SK-N-SH (cell line): ENCODE measurements around the gene CUX1. TPM values are rescaled to one million over a fixed set of nuclear protein-coding genes. Genes with fewer than 3 reads are reported as not detected.

Experiments used
- CTCF ChIA-PET: fragments of 300-600, 350-600 bp; formaldehyde crosslinking; extraction: SDS; loops from one replicate; lab custom pipeline; 2021; lab: Yijun Ruan, JAX
- POLR2A ChIA-PET: fragments of 350-600 bp; sonication (Branson Sonifier 250); formaldehyde crosslinking; extraction: SDS; loops from one replicate; lab custom pipeline; 2020; ENCODE audit warnings: antibody characterized with exemption, inconsistent platforms; lab: Yijun Ruan, JAX
- DNase-seq: peaks from one replicate; pipeline ENCODE4 v3.0.0; 2012
- H2AFZ ChIP-seq: fragments of 200-600 bp; sonication (generic); 2 replicates; pipeline ENCODE4 v1.8.1; 2016; ENCODE audit warnings: antibody characterized with exemption, mild to moderate bottlenecking, low read depth
- H3F3A ChIP-seq: fragments of 200-600 bp; sonication (generic); replicated peaks from 2 replicates; pipeline ENCODE3; 2016; ENCODE audit warnings: antibody characterized with exemption, mild to moderate bottlenecking; ENCODE audit not compliant: insufficient read depth
- H3K27ac ChIP-seq, 2 experiments: fragments of 200-500 bp in 1 of 2; fragments of 200-600 bp in 1 of 2; sonication (Bioruptor generic) in 1 of 2; sonication (generic), shearing (Covaris generic) in 1 of 2; 2 replicates each; pipeline versions ENCODE4 v1.5.1 to v1.6.1; 2014 to 2016; ENCODE audit warnings: low read depth in 2 of 2, inconsistent platforms in 1 of 2, low read length in 1 of 2, mild to moderate bottlenecking in 1 of 2, mixed read lengths in 1 of 2
- H3K27me3 ChIP-seq: fragments of 200-600 bp; sonication (generic), shearing (Covaris generic); 2 replicates; pipeline ENCODE4 v1.6.1; 2016; ENCODE audit warnings: mixed run types; ENCODE audit not compliant: insufficient read depth
- H3K36me3 ChIP-seq, 2 experiments: fragments of 200-500 bp in 1 of 2; fragments of 200-600 bp in 1 of 2; sonication (Bioruptor generic) in 1 of 2; sonication (generic) in 1 of 2; replicated peaks in 1 of 2; 2 replicates each; pipeline versions ENCODE3 to v1.5.1; 2014 to 2016; ENCODE audit warnings: low read length in 1 of 2, mild to moderate bottlenecking in 1 of 2; ENCODE audit not compliant: insufficient read depth in 2 of 2, control insufficient read depth in 1 of 2
- H3K4me1 ChIP-seq, 2 experiments: fragments of 200-500 bp in 1 of 2; fragments of 200-600 bp in 1 of 2; sonication (Bioruptor generic) in 1 of 2; sonication (generic), shearing (Covaris generic) in 1 of 2; 2 replicates each; pipeline versions ENCODE4 v1.5.1 to v1.6.1; 2014 to 2016; ENCODE audit warnings: low read depth in 1 of 2, low read length in 1 of 2, mixed run types in 1 of 2; ENCODE audit not compliant: insufficient read depth in 2 of 2, control insufficient read depth in 1 of 2
- H3K4me2 ChIP-seq: fragments of 200-600 bp; sonication (generic), shearing (Covaris generic); 2 replicates; pipeline ENCODE4 v1.6.1; 2017; ENCODE audit warnings: mixed run types
- H3K4me3 ChIP-seq, 2 experiments: fragments of 200-500 bp in 1 of 2; fragments of 200-600 bp in 1 of 2; sonication (Bioruptor generic) in 1 of 2; sonication (generic), shearing (Covaris generic) in 1 of 2; 2 replicates each; pipeline versions ENCODE4 v1.5.1 to v1.8.1; 2014 to 2016; ENCODE audit warnings: low read depth in 2 of 2, inconsistent platforms in 1 of 2, low read length in 1 of 2, mild to moderate bottlenecking in 1 of 2, mixed read lengths in 1 of 2, moderate library complexity in 1 of 2
- H3K79me2 ChIP-seq: fragments of 200-600 bp; sonication (generic); 2 replicates; pipeline ENCODE4 v1.8.1; 2017; ENCODE audit warnings: mild to moderate bottlenecking; ENCODE audit not compliant: insufficient read depth
- H3K9ac ChIP-seq: fragments of 200-600 bp; sonication (generic); 2 replicates; pipeline ENCODE4 v1.6.1; 2017; ENCODE audit warnings: mixed run types
- H3K9me2 ChIP-seq: fragments of 200-600 bp; sonication (generic); 2 replicates; pipeline ENCODE4 v1.6.1; 2017; ENCODE audit warnings: mixed run types
- H3K9me3 ChIP-seq: fragments of 200-600 bp; sonication (generic); 2 replicates; pipeline ENCODE4 v1.6.1; 2017; ENCODE audit warnings: mixed run types, mild to moderate bottlenecking, moderate library complexity
- H4K20me1 ChIP-seq: fragments of 200-600 bp; sonication (generic); 2 replicates; pipeline ENCODE4 v1.6.1; 2017; ENCODE audit warnings: mild to moderate bottlenecking, mixed run types; ENCODE audit not compliant: insufficient read depth
- CHD2 ChIP-seq: fragments of 150-350 bp; IDR thresholded peaks from 2 replicates; pipeline ENCODE4 v1.6.1; 2018; ENCODE audit warnings: low read length; ENCODE audit not compliant: partially characterized antibody
- GABPA ChIP-seq: IDR thresholded peaks from 2 replicates; pipeline ENCODE4 v1.4.0; 2012; ENCODE audit warnings: low read depth, mild to moderate bottlenecking
- POLR2AphosphoS5 ChIP-seq: IDR thresholded peaks from 2 replicates; pipeline ENCODE4 v1.6.1; 2012; ENCODE audit warnings: low read depth, low read length
- RFX5 ChIP-seq: IDR thresholded peaks from 2 replicates; pipeline ENCODE4 v1.6.1; 2012; ENCODE audit warnings: mild to moderate bottlenecking, improper control_type of control experiment, low read length
- TAF1 ChIP-seq: IDR thresholded peaks from 2 replicates; pipeline ENCODE4 v1.6.1; 2012; ENCODE audit warnings: low read depth, mild to moderate bottlenecking, low read length, moderate library complexity, borderline replicate concordance
- TCF12 ChIP-seq: IDR thresholded peaks from 2 replicates; pipeline ENCODE4 v1.4.0; 2012
- USF1 ChIP-seq: IDR thresholded peaks from 2 replicates; pipeline ENCODE4 v1.4.0; 2012; ENCODE audit warnings: low read depth, borderline replicate concordance
- WGBS: methylation state at CpG from one replicate; pipeline ENCODE4 v1.1.6; 2017; ENCODE audit warnings: low lambda C conversion rate; 5-methylcytosine and 5-hydroxymethylcytosine counted together
- polyA plus RNA-seq, 3 experiments: library from polyadenylated mRNA; depleted of rRNA; stranded (reverse); fragments of >200 nt; gene quantifications; 2 replicates each; pipeline ENCODE4 v1.2.3, GENCODE V29; 2012

CUX1 gene
- polyA plus RNA-seq, 1 of the 3 experiments (the other 2 are of a cell fraction) = 68.6 TPM

- no peaks in the 10 kb centered on the region for H3K27me3 ChIP-seq
- H3K9me2 ChIP-seq = no peaks in the 10 kb centered on the region
- no peak overlapping the region for H2AFZ ChIP-seq
- H3F3A ChIP-seq = peaks cover 6% of the 10 kb centered on the region
- 79% methylated on average over 19 of the region's 21 CpGs for WGBS
- H3K4me1 ChIP-seq = peaks cover 0 to 47% of the 10 kb centered on the region in 2 experiments; a peak in 1 of 4 replicates
- peaks cover 8 to 11% of the 10 kb centered on the region in 2 experiments for H3K36me3 ChIP-seq
- TF ChIP-seq RFX5 = no peak
- H3K27ac ChIP-seq = peak overlapping the region in 1 of 2 experiments; percentile 36; a peak in 1 of 4 replicates
- ChIA-PET CTCF (interaction anchor here (1.0 to 1.2 kb wide), 3 partner anchors 9 to 27 kb away, joined by 3 to 4 read pairs (median 3); no protein-coding TSS in a partner anchor), POLR2A (interaction anchor here (0.5 kb wide), 1 partner anchor 67 kb away, joined by 4 read pairs; no protein-coding TSS in a partner anchor)
- H3K79me2 ChIP-seq = peaks cover 65% of the 10 kb centered on the region; the same call in 1 of the 2 replicates
- no peaks in the 10 kb centered on the region for H3K9me3 ChIP-seq
- H3K9ac ChIP-seq = no peak overlapping the region
- H3K4me2 ChIP-seq = no peak overlapping the region
- DNase-seq = no peak
- peaks cover 26% of the 10 kb centered on the region for H4K20me1 ChIP-seq
- H3K4me3 ChIP-seq = no peak overlapping the region
Measured at GRCh38 chr7:101911800-101912715, 94.6 kb downstream of the CUX1 start.

GRCh38 chr7:101912716-101913110 is 95.3 kb downstream of the CUX1 start:
- Histone ChIP-seq H3K36me3 (peaks cover 11 to 12% of the 10 kb centered on the region in 2 experiments), H3K27me3 (no peaks in the 10 kb centered on the region), H3K9me2 (no peaks in the 10 kb centered on the region), H3K79me2 (peaks cover 58% of the 10 kb centered on the region; the same call in 1 of the 2 replicates), H3K4me3 (no peak overlapping the region), H3F3A (peaks cover 6% of the 10 kb centered on the region), H3K4me1 (peaks cover 0 to 47% of the 10 kb centered on the region in 2 experiments; a peak in 1 of 4 replicates), H3K4me2 (no peak overlapping the region), H3K27ac (no peak overlapping the region; a peak in 1 of 4 replicates), H3K9me3 (no peaks in the 10 kb centered on the region), H2AFZ (no peak overlapping the region), H4K20me1 (peaks cover 22% of the 10 kb centered on the region), H3K9ac (no peak overlapping the region)
- no peak for DNase-seq
- ChIA-PET POLR2A (no interaction called here), CTCF (interaction anchor here (1.0 kb wide), 1 partner anchor 10 kb away, joined by 4 read pairs; no protein-coding TSS in a partner anchor)
- peak; percentile 62; the same call in 1 of the 2 replicates for TF ChIP-seq USF1
- TF ChIP-seq TCF12 = peak; percentile 56; the same call in 1 of the 2 replicates
- TF ChIP-seq GABPA = no peak
- 75% methylated on average over 12 of the region's 12 CpGs for WGBS

GRCh38 chr7:101913247-101913721 is 95.9 kb downstream of the CUX1 start:
- H2AFZ ChIP-seq = no peak overlapping the region
- peaks cover 17% of the 10 kb centered on the region for H4K20me1 ChIP-seq
- H3K9me3 ChIP-seq = no peaks in the 10 kb centered on the region
- no peak overlapping the region; a peak in 1 of 4 replicates for H3K27ac ChIP-seq
- no peak overlapping the region for H3K4me3 ChIP-seq
- no peak overlapping the region for H3K9ac ChIP-seq
- H3K27me3 ChIP-seq = no peaks in the 10 kb centered on the region
- no peak for DNase-seq
- peaks cover 6% of the 10 kb centered on the region for H3F3A ChIP-seq
- POLR2A ChIA-PET = no interaction called here
- peaks cover 54% of the 10 kb centered on the region; the same call in 1 of the 2 replicates for H3K79me2 ChIP-seq
- H3K36me3 ChIP-seq = peaks cover 12% of the 10 kb centered on the region in 2 experiments
- peaks cover 0 to 47% of the 10 kb centered on the region in 2 experiments; a peak in 1 of 4 replicates for H3K4me1 ChIP-seq
- WGBS = 93% methylated on average over 23 of the region's 24 CpGs
- CTCF ChIA-PET = no interaction called here
- TF ChIP-seq CHD2 (no peak), TAF1 (no peak), POLR2AphosphoS5 (no peak)
- H3K9me2 ChIP-seq = no peaks in the 10 kb centered on the region
- H3K4me2 ChIP-seq = no peak overlapping the region
